Bone marrow (tissue), 2 donors: ENCODE data around the gene RAB7B.

ENCODE experiments used
- DNase-seq, 2 donors: peaks; one replicate each; lab custom pipeline; 2025; lab: John Stamatoyannopoulos, UW

Gene RAB7B

DNA sequence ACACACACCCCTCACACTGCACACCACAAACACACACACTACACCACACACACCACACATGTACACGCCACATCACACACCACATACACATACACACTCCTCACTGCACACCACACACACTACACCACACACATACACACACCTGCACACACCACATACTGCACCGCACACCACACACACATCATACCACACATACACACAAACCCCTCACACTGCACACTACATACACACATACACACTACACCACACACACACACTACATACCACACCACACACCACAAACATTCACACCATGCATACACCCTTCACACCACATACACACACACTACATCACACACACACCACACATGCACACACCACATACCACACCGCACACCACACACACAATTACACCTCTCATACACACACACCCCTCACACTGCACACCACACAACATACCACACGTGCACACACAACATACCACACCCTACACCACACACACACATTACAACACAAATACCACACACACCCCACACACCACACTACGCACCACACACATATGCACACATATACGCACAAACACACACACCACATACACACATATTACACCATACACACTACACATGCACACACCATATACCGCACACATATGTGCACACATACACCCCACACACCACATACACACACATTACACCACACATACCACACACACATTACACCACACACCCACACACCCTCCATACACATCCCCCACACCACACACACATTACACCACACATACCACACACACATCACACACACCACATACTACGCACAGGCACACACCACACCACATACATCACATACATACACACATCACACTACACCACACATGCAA is 29.6 kb downstream of the RAB7B start:
- no peak for DNase-seq

DNA sequence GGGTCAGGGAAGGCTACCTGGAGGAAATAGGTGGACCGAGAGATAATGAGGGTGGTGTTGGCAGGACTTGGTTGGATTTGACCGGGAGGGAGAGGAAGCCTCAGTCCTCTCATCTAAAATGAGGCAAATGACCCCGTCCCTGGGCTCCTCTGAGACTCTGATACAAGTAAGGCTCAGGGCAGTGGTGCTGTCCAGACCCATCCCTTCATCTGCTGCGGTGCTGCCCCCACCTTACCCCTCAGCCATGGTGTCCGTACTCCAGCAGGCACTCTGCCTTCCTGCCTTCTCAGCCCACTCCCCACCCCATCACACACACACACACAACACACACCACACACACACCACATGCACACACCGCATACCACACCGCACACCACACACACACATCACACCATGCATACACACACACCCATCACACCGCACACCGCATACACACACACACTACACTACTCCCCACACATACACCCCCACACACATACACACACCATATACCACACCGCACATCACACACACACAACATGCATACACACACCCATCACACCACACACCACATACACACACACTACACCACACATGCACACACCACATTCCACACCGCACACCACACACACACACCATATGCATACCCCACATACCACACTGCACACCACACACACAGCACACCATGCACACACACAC is 30.6 kb downstream of the RAB7B start:
- DNase-seq: no peak

DNA sequence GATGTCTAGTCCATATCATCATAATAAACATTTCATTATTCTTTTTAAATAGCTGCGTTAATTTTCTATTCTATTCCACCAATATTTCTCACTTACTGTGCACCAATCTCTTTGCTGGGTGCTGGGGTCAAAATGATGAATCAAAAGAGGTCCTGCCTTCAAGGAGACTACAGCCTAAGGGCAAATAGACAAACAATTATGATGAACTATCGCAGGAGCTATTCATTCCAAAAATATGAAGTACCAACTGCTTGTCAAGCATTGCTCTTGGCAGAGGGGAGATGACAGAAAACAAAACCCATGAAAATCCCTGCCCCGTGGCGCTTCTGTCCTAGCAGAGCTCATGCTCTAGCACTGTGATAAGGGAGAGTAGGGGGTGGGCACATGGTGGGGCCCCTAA is 31.1 kb downstream of the RAB7B start:
- DNase-seq: no peak

DNA sequence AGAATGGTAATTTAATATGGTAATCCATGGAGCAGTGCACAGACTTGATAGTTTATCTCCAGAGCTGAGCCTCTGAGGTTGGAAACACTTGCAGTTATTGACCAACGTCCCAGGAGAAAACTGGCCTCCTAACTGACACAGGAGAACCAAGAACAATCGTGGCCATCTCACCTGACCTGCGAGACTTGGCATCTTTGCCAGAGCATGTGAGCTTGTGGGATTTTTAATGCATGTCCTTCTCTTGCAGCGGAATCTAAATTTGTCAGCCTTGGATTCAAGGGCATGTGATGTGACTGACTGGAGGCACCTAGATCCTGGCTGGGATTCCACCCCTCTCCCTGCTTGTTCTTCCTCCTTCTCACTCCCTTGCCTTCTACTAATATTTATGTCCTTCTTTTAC is 32.1 kb downstream of the RAB7B start:
- no peak for DNase-seq

DNA sequence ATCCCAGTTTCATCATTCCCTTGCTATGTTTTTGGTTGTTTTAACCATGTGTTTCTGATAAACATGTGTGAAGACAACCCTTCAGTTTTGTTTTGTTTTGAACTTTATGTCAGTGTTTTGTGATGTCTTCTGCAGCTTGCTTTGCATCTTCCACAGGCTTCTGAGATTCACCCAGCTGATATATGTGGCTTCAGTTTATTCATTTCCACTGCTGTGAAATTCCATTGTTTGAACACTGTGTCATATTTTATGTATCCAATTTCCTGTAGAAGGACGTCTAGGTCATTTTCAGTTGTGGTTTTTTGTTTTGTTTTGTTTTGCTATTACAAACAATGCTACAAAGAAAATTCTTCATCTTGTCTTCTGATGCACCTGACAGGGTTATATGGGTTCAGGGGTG is 32.7 kb downstream of the RAB7B start:
- DNase-seq: no peak

DNA sequence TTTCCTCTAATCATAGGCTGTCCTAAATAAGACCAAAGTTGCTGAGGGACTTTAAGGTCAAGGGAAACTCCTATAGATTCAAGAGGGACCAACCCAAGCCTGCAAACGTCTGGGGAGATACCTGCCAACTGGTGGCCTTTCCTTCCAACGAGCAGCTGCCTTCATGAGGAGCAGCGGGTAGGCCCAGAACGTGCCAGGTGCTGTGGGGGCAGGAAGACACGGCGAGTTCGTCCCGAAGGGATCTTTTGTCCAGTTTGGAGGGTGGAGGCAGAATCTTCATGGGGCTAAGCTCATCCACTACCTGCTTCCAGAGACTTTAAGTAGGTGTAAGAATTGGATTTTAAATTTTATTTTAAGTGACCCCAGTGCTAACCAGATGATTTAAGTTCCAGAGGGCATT is 34.0 kb downstream of the RAB7B start:
- no peak for DNase-seq

DNA sequence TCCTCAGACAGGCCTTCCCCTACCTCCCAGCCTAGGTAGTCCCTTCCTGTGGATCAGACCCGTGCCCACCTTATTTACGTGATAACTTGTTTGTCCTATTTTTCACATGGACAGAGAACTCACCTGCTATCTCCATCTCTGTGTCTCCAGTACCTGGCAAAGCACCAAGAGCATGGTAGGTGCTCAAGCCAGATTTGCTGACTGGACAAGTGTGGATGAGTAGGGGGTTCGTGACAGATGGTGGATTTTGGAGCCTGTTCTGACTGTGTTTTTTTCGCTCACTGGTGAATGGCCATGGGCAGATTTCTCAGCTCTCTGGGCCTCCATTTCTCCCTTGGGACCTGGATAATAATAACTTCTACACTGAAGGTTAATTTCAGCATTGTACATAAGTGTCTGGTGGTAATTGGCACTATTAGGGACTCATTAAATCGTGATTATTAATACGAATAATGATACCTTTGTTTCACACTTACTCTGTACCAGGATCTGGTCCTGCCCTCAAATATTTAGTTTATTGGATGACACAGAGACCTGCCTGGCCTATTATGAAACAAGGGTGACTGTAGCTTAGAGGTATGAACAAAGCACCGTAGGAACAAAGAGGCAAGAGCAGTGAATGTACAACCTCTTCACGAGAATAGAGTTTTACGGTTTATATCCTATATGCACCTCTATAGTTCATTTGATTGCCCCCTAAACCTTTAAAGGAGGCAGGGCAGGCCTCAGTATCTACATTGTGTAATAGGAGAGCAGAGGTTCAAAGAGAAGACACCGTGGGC is 35.5 kb downstream of the RAB7B start:
- DNase-seq: no peak

DNA sequence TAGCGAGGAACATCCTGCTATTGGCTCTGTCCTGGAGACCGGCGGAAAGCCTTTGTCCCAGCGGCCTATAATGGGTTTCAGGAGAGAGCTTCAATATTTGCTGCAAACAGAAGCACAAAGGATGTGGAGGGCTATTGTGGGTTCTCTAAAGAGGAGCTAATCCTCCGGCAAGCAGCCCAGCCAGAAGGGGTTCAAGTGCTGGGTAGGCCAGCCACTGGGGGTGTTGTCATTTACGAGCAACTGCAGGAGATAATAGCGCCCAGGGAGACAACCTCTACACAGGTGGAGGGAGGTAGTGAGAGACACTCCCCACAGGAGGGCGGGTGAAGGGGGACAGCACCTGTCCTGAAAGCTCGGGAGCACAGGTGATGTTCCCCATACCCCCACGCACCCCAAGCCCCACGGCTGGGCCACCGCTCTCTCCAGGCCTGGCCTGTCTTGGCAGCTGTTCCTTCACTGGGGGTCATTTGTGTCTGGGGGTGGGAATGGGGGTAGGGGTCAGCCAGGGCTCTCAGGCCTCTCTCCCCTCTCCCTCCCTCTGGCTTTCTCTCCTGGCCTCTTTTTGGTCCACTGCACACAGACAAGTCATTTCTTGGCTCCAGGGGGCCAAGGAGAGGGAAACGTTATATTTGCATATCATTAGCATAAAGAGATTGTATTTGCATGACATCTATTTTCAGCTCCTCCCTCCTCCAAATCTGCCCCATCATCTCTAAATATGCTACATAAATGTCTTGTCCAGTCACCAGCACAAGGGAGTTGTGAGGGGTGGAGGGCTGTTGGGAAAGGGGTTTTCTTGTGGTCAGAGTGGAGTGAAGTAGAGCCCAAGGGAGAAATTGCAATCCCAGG is 37.9 kb downstream of the RAB7B start:
- DNase-seq: no peak

DNA sequence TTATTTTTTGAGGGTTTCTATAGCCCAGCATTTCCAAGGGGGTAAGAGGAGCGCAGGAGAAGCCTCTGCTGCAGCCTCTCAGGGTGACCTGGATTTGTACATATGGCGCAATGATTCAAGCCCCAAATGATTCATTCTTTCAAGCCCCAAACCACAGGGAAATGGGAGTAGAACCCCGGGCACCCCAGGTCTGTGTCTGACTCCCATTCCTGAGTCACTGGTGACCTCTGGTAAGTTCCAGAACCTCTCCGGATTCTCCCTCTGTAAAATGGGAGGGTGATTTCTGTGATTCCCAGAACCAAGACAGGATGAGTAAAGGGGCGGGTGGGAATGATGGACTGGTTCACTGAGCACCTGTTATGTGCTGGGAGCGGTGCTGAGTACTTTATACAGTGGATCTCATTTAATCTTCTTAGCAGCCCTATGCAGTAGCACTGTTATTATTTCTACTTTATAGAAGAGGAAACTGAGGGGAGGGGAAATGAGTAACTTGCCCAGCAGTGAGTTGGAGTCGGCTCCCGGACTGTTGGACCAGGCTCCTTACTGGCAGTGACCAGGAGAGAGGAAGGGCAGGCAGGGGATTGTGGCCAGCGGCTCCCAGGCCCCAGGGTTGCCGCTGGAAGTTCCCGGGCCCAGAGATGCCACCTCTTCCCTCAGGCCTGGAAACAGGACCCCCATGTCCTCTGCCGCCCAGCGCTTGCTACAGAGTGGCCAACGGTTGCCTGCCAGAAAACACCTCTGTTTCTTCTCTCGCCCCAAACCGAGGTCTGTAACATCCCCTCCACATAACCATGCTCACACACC is 39.6 kb downstream of the RAB7B start:
- peak in 1 of 2 donors; percentile 37 for DNase-seq

DNA sequence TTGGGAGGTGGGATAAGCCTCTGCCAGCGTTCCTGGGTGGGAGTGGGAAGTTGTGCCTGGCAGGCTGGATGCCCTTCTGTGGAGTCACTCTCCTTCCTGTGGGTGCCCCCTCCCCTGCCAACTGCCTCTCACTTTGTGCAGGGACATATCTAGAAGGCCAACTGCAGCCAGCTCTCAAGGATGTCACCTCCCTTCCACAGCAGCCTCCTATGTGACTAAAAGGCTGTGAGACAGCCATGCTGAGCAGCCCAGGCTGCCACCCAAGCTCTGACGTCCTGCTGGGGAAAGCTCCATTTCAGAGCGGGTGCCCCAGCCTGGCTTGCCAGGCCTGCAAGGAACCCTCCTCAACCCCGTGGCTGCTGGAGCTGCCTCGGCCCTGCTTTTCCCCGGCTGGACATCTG is 40.4 kb downstream of the RAB7B start:
- DNase-seq: no peak

DNA sequence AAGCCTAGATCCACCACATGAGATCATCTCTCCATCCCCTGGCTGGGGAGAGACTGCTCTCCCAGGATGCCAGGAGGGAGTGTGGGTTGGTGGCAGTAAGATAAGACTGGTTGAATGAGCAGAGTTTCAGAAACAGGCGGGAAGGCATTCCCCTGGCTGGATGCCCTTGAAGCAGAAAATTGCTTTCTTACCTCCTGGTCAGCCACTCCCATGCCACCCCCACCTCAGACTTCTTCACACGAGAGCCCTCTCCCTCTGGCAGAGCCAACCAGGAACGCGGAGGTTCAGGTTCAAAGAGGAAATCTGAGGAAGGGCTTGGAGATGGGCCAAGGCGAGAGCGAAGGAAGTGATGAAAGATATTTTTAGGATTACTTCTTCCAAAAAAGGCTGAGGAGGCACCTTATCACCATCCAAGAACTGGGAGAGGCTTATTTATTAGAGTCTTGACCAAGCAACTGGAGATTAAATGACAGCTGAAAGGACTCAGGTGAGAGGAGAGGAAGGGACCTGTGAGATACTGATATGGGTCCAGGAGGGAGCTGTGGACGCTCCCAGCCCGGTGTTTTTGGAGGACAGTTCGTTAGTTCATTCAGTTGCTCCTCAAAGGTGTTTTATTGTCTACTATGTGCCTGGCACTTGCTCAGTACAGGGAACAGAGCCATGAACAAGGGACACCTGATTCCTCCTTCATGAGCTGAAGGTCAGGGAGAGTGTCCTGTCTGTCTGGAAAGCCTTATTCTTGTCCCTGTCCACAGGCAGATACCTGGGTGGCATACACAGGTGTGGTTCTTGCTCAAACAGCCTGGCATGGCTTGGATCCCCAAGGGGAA is 41.0 kb downstream of the RAB7B start:
- DNase-seq: peak in 1 of 2 donors; percentile 7

DNA sequence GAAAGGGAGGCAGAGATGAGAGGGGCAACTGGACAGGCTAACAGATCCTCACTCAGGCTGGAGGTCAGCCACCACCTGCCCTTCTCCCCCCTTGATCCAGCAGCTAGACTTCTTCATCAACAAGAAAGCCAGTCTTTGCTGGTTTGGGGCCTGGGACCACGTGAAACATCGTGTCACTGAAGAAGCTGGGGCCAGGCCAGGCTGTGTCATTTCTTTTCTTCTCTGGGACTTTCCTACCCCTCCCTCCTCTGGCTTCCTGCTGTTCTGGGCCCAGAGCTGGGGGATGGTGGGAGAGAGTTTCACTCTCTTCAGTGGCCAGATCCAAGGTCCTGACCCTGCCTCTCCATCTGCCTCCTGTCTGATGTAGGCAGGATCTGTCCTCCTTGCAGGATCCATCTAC is 41.8 kb downstream of the RAB7B start:
- peak; percentile 21 to 63 for DNase-seq

DNA sequence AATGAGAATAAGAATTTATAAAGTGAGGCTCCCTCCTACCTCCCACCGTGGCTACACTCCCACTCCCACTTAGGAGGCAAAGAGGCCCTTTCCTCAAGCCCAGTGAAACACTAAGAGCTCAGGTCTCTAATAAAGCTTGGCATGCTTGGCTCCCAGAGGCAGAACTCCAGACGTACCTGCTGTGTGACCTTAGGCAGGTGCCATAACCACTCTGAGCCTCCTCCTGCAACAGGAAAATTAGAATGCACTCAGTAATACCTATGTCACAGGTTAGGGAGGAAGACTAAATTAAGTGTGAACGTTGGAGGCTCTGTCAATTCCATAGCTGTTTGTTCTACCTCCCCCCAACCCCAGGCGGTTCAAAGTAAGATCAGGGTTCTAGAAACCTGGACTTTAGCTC is 43.4 kb downstream of the RAB7B start:
- no peak for DNase-seq

DNA sequence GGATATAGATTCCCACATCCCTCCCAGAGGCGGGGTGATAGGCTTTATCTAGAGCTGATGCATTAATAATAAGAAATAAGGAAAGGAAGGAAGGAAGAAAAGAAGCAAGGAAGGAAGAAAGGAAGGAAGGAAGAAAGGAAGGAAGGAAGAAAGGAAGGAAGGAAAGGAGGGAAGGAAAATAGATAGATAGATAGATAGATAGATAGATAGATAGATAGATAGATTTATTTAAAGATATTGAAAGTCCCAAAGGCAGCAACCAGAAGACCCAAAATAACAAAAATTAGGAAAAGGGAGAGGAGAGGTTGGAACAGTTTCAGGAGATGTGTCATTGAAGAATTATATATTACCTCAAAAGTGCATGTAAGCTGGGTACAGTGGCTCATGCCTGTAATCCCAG is 47.7 kb downstream of the RAB7B start:
- no peak for DNase-seq

DNA sequence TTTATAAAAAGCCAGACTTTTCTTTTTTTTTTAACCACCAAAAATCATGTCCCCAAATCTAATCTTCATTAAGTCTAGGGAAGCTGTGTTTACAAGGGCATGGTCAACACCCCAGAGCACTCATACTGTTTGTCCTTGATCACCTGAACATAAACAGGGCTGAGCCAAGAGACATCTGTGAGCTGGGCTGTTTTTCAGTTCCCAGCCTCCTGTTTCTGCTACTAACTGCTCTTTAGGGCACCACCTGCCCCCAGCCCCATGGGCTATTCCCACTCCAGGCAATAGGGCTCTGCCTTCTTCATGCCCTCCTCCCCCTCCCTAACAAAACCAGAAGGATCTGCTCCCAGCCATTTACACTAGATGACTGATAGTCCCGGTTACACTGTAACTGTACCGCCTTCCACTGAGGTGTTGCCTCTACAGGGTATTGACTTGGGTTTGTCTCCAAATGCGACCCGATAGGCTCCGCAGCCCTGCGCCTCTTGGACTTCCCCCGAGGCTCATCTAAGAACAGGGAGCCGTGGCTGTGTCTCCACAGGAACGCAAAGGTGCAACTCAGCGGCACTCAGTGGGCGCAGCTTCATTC is 48.3 kb downstream of the RAB7B start:
- DNase-seq: no peak

DNA sequence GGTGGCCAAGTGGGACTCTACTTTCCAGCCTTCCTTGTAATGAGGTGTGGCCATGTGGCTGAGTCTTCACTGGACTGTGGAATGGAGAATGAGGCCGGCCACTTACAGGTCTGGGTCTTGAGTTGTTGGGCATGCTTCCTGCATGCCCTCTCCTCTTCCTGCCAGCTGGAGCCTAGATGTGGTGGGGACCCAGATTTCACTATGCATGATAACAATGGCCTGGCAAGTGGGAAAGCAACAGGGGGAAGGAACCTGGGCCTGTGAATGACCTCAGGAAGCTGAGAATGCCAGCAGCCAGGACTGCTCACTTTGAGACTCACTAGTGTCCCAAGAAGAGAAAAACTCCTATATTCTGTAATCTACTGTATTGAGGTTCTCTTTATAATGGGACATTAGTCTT is 51.4 kb downstream of the RAB7B start:
- DNase-seq: no peak

DNA sequence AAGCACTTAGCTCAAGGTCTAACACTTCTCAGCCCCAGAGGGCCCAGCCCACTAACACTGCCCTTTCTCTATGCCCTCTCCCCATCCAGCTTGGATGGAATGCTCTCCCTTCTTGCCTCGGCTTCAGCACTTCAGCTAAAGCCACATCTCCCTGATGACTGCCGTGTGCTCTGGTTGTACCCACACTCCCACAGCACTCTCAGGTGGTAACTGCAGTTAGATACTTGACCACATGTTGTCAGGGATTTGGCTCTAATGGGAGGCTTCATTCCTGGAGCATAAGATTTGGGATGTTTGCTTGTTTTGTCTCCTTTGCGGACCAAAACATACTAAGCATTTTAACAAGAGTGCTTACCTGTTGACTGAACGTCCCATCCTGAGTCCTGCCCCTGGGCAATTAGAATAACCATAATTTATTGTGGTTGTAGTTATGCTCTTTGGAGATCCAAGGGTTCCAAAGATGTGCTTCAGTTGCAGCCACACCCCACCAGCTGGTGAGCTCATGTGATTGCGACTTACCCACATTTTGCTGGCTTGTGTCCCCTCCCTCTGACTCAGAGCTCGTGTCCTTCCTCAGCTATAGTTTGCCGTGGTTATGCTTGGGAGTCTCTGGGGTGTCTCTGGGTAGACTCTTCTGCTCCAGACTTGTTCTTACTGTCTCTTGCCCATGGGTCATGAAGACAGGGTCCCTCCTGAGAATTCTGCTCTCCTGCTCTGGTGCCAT is 52.2 kb downstream of the RAB7B start:
- peak; percentile 14 to 52 for DNase-seq

DNA sequence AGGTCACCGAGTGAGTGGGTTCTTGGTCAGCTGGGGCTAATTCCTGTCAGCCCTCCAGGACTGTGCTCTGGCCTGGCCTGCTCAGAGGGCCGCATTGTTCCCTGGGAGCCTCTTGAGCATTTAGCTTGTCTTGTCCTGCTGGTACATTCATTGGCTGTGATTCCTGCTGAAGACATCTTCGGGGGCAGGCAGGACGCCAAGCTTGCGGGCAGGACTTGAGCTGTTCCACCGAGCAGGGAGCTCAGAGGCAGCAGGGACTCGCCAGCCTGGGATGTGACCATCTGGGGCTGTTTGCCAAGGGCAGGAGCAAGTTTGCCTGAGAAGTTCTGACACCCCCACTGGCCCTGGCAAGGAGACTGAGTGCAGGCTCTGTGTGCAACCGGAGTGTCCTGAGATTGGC is 52.9 kb downstream of the RAB7B start:
- DNase-seq: no peak

DNA sequence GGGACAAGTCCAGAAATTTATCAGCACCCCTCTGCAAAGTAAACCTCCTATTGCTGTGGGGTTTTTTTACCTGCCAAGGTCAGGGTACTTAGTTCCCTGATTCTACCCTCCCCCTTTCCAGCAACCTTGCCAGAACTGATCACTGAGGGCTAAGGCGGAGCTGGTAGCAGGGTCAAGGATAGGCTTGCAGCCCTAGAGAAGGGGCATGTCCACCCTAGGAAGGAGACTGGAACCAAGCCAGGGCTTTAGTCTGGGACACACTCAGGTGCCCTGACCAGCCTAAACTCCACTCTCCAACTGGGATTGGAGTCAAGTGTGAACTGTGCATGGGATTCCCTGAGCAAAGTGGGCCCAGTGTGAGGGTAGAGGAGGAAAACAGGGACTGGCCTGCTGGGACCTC is 53.4 kb downstream of the RAB7B start:
- DNase-seq: no peak
